ENCODE results near the gene CLCN3. TPM values are rescaled to one million over a fixed set of nuclear protein-coding genes. Genes with fewer than 3 reads are reported as not detected.

CLCN3 gene
- total RNA-seq, 1 donor from 2014 or later = 34.7 TPM

GRCh38 chr4:169625886-169626285 lies 5.5 kb downstream of the CLCN3 start:
- Mint-ChIP-seq H3K27ac (ENCODE audit: unreplicated experiment) (no peak overlapping the region), H3K4me3 (ENCODE audit: unreplicated experiment) (no peak overlapping the region), H3K4me1 (ENCODE audit: low read depth) (peaks cover 26% of the 10 kb centered on the region), H3K9me3 (ENCODE audit: low read depth) (no peaks in the 10 kb centered on the region), H3K36me3 (ENCODE audit: low read depth) (no peaks in the 10 kb centered on the region), H3K27me3 (ENCODE audit: low read depth) (no peaks in the 10 kb centered on the region)
- DNase-seq (ENCODE audit: low spot score) = no peak
- TF ChIP-seq CTCF (IDR thresholded peaks at IDR 0.05) = no peak

GRCh38 chr4:169626331-169627282 lies 6.2 kb downstream of the CLCN3 start:
- Mint-ChIP-seq H3K36me3 (ENCODE audit: low read depth) (peaks cover 2% of the 10 kb centered on the region), H3K9me3 (ENCODE audit: low read depth) (no peaks in the 10 kb centered on the region), H3K4me1 (ENCODE audit: low read depth) (peaks cover 20% of the 10 kb centered on the region)

GRCh38 chr4:169627307-169627706 lies 6.9 kb downstream of the CLCN3 start:
- Mint-ChIP-seq H3K27ac (ENCODE audit: unreplicated experiment) (no peak overlapping the region), H3K27me3 (ENCODE audit: low read depth) (no peaks in the 10 kb centered on the region), H3K36me3 (ENCODE audit: low read depth) (peaks cover 2% of the 10 kb centered on the region), H3K9me3 (ENCODE audit: low read depth) (no peaks in the 10 kb centered on the region), H3K4me1 (ENCODE audit: low read depth) (peaks cover 17% of the 10 kb centered on the region), H3K4me3 (ENCODE audit: unreplicated experiment) (no peak overlapping the region)
- DNase-seq (ENCODE audit: low spot score) = no peak
- no peak for TF ChIP-seq CTCF (IDR thresholded peaks at IDR 0.05)

More at GRCh38 chr4:169626331-169627282, 6.2 kb downstream of the CLCN3 start:
- Mint-ChIP-seq H3K4me3 (ENCODE audit: unreplicated experiment) (no peak overlapping the region), H3K27ac (ENCODE audit: unreplicated experiment) (no peak overlapping the region), H3K27me3 (ENCODE audit: low read depth) (no peaks in the 10 kb centered on the region)
- no peak for DNase-seq (ENCODE audit: low spot score)
- TF ChIP-seq CTCF (IDR thresholded peaks at IDR 0.05) = no peak

GRCh38 chr4:169628579-169628978 lies 8.2 kb downstream of the CLCN3 start:
- Mint-ChIP-seq H3K27me3 (ENCODE audit: low read depth) (no peaks in the 10 kb centered on the region), H3K36me3 (ENCODE audit: low read depth) (peaks cover 2% of the 10 kb centered on the region), H3K4me1 (ENCODE audit: low read depth) (peaks cover 6% of the 10 kb centered on the region), H3K9me3 (ENCODE audit: low read depth) (no peaks in the 10 kb centered on the region), H3K4me3 (ENCODE audit: unreplicated experiment) (no peak overlapping the region), H3K27ac (ENCODE audit: unreplicated experiment) (no peak overlapping the region)
- no peak for DNase-seq (ENCODE audit: low spot score)
- no peak for TF ChIP-seq CTCF (IDR thresholded peaks at IDR 0.05)

- H3K4me3 Mint-ChIP-seq (ENCODE audit: unreplicated experiment) = no peak overlapping the region
- H3K36me3 Mint-ChIP-seq (ENCODE audit: low read depth) = peaks cover 2% of the 10 kb centered on the region
- H3K27ac Mint-ChIP-seq (ENCODE audit: unreplicated experiment) = no peak overlapping the region
- no peaks in the 10 kb centered on the region for H3K9me3 Mint-ChIP-seq (ENCODE audit: low read depth)
- DNase-seq (ENCODE audit: low spot score) = no peak
- no peaks in the 10 kb centered on the region for H3K27me3 Mint-ChIP-seq (ENCODE audit: low read depth)
- no peak for TF ChIP-seq CTCF (IDR thresholded peaks at IDR 0.05)
- H3K4me1 Mint-ChIP-seq (ENCODE audit: low read depth) = peaks cover 4% of the 10 kb centered on the region
Measured at GRCh38 chr4:169630069-169630468, 9.7 kb downstream of the CLCN3 start.
